Activated CD4-positive, CD25-positive, alpha-beta regulatory T cell treated with anti-CD3 and anti-CD28 coated beads, Interleukin-2, amount 50 U/mL, for 16 hours (primary cell): ENCODE measurements around the gene MAP3K21.

ENCODE experiments used
- DNase-seq: peaks from one replicate; pipeline ENCODE4 v3.0.0-alpha.2; 2020; ENCODE audit warnings: low read depth, low spot score

MAP3K21 gene

DNA sequence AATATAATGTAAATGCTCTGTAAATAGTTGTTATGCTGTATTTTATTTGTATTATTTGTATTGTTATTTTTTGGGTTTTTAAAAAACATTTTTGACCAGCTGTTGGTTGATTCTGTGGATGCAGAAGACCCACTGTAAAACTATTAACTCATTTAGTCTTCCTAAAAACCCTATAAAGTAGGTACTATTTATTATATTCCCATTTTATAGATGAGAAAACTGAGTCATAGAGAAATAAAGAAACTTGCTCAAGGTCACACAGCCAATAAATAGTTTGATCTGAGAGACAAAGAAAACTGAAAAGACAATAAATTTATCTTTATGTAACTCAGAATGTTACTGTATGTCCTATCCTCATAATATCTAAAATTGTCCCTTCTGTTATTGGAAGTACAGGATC, 1.2 kb upstream of the MAP3K21 start:
- DNase-seq: no peak

DNA sequence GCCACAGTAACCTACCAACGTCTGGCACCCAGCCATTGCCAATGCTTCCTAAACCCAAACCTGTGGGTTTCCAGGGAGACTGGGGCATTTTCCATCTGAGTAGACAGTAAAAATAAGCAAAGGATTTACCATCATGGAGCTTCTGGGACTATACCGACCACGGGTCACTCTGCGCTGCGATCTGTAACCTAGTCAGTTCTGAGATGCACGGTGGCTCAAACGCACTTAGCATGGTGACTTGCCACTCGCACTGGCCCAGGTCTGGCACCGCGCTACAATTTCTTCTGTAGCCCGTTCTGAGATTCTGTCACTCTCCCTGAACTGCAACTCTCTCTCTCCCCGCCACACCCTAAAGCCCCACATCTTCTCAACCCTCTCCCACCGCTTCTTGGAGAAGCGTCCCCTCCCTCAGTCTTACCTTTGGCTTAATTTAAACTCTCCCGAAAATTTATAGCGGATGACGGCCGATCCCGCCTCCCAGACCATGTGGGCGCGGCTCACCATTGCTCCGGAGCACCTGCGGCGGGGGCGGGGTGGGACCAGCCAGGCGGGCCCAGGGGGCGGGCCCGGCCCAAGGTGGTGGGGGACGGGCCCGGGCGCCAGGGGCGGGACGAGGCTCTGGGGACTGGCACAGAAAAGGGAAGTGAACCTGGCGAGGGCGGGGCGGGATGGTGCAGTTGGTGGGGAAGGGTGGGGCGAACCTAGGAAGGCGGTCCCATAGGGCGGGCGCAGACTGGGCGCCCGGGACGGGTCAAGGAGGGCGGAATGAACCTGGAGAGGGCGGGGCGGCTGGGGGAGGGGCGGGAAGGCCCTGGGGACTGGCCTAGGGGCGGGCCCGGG, 493 bp upstream of the MAP3K21 start:
- DNase-seq: peak; percentile 54

DNA sequence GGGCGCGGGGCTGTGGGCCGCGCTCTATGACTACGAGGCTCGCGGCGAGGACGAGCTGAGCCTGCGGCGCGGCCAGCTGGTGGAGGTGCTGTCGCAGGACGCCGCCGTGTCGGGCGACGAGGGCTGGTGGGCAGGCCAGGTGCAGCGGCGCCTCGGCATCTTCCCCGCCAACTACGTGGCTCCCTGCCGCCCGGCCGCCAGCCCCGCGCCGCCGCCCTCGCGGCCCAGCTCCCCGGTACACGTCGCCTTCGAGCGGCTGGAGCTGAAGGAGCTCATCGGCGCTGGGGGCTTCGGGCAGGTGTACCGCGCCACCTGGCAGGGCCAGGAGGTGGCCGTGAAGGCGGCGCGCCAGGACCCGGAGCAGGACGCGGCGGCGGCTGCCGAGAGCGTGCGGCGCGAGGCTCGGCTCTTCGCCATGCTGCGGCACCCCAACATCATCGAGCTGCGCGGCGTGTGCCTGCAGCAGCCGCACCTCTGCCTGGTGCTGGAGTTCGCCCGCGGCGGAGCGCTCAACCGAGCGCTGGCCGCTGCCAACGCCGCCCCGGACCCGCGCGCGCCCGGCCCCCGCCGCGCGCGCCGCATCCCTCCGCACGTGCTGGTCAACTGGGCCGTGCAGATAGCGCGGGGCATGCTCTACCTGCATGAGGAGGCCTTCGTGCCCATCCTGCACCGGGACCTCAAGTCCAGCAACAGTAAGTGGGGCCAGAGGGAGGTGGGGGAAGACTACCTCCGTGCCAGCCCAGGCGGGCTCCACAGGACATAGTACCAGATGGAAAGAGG, 808 bp downstream of the MAP3K21 start:
- no peak for DNase-seq

DNA sequence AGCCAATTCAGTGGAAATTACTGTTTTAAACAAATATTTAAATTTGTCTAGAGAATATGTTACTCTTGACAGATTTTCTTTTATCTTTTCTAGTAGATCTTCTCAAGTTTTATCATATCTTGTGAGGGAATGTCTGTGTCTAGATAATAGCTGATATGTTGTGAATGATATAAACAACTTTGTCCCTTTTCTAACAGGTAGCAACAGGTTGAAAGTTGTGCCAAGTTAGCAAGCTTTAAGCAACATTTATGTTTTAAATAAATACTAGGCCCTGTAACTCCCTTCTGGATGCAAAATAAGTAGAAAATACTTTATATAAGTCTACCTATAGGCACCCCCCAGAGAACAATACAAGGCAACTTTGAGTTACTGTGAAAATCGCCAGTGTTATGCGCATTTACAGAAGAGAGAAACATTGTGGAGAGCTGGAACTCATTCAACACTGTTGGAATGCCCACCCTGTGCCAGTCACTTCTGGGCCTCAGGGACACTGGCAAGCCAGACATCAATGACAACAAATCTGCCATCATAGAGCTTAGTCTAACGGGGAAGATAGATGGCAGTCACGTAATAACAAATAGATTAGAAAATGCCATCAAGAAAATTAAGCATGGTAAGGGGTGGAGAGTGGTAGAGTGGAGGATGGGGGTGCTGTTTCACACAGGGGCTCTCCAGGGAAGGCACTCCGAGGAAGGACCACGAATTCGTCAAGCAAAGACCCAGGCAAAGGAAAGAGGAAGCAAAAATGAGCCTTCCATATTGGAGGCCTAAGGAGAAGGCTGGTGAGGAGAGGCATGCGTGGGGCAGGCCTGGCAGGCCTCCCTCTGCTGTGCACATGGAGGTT, 4.4 kb downstream of the MAP3K21 start:
- DNase-seq: no peak

DNA sequence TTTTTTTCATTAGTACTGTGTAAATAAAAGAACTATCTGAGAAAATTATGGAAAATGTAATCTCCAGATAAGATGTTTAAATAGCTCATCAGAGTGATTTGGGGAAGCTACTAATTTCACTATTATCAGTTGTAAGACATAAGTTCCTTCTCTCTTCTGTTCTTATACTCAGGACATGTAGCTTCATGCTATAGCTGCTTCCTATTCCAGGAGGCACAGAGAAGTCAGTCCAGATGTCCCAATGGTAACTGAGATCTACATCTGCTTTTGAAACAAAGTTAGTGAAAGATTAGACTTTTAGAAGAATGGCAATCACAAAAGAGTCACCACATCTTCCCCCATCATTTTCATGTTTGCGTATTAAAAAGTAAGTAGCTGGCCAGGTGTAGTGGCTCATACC, 5.6 kb downstream of the MAP3K21 start:
- DNase-seq: no peak

DNA sequence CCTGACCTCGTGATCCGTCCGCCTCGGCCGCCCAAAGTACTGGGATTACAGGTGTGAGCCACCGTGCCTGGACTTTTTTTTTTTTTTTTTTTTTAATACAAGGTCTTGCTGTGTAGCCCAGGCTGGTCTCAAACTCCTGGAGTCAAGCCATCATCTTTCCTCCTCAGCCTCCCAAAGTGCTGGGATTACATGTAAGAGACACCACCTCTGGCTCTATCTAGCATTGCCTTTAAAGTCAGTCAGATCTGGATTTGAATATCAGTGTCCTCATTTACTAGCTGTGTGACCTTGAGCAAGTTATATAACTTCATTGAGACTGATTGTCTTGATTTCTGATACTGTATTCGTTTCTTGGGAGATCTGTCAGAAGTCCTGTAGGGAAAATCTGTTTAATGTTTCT, 6.6 kb downstream of the MAP3K21 start:
- DNase-seq: no peak

DNA sequence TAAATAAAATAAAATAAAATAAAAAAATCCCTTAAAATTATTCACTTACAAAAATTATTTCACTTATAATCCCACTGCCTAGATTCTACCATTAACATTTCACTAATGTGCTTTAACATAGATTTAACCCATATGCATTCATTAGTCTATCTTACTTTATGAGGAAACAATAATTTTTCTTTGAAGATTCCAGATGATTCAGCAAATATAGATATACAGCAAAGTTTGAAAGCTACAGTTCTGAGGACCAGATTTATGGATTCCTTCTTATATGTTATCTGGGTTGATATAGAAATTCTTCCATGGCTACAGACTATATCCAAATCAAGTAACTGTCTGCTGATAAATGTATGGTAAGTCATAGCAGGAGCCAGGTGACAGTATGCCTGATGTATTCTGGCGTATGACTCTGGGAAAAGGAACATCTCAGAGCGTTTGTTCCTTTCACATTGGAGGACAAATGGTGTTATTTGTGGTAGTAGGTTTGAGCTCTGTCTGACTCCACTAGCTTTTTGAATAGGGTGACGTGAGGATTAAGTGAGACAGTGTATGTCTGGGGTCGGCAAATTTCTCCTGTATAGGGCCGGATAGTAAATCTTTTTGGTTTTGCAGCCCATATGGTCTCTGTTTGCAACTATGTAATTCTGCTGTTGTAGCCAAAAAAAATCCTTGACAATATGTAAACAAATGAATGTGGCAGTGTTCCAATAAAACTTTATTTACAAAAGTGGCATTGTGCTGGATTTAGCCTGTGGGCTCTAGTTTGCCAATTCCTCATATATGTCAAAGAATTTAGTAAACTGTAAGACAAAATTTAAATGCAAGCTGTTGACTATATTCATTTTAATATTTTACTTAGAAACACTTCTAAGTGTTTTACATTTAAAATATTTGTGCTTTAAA, 9.3 kb downstream of the MAP3K21 start:
- DNase-seq: no peak

DNA sequence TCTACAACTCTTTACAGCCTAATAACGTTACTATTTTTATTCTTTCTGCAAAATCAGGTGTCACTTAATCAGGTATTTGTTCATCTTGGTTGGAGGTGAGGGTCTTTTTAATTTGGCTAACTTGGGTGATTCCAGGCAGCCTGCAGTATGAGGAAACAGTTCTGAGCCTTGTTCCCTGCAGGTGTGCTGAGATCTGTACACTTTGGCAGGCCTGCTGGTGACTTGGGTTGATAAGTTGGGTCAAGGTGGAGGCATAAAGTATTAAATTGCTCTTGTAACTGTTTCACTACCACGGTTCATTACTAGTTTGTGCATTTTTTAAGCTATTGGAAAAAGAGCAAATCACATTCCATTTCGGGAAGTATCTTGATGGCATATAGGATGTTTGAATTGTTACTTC, 10.0 kb downstream of the MAP3K21 start:
- DNase-seq: no peak

DNA sequence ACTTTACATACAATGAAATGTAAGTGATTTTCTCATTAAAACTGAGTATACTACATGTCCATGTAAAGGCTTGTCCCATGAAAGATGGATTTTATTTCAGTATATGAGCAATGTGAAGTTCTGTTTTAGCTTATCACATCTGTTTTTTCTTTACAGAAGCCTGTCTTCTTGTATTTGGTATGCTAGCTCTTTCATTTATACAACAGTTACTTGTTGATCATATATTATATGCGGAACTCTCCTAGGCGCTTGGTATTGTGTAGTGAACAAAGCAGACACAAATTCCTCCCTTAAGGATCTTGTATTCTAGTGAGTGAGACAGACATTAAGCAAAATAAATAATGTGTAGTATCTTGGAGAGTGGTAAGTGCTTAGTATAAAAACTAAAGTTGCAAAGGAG, 10.6 kb downstream of the MAP3K21 start:
- DNase-seq: no peak

DNA sequence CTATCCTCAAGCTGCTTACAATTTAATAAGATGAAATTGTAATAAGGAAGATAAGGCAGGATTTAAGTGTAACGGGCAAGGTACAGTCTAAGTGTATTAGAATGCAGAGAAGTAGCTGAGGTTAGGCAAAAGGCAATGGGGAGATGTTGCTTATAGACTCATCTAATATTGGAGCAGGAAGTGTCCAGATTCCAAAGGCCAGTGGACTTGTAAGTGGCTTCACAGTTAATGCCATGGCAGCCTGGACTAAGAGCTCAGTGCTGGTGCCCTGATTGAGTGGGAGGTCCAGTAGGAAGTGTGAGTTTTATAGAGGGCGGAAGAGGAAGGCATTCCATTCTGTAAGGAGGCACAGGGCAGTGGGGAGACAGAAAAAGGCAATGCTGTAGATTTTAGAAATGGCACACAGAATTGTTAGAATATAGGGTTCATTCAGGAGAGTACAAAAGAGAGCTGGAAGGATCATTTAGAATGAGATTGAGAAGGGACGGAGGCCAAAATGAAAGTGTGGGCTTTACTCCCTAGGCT, 12.6 kb downstream of the MAP3K21 start:
- DNase-seq: no peak

DNA sequence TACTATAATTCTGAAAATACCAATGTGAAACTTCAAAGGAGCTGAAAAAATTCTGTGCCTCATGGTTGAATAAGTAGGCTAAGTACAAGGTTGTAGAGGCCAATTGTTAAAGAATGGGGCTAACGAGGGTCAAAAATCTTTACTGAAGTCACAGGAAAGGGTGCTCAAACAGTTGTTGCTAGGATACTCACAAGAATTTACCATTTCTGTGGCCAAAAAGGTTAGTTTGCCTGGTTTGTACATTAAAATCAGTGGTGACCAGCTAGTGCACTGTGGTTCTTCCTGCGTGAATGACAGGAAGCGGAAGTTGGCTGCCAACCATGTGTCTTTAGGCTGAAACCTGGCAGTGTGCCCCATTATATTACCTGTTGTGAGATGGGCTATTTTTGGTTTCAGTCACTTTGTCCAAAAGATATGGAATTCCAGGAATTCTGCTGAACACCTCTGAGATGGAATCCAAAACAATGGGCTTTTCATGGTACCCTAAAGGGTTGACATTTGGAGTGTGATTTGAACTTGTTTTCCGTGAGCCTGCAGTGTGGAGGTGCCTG, 13.5 kb downstream of the MAP3K21 start:
- no peak for DNase-seq

DNA sequence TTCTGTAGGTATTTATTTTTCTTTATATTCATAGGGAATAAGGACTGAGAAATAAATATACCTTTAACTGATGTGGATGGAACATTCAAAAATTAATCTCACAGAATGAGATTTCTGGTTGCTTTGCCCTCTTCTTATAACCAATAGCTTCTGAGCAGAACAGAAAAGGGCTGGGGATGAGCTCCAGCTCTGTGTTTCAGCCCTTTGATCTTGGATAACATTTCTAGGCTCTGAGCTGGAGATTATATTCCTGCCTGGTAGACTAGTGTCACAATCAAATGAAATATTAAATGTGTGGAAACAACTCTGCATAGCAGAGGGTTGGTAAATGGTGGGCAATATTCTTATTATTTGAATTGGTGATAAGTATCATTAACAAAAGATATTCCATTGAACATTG, 14.6 kb downstream of the MAP3K21 start:
- no peak for DNase-seq

DNA sequence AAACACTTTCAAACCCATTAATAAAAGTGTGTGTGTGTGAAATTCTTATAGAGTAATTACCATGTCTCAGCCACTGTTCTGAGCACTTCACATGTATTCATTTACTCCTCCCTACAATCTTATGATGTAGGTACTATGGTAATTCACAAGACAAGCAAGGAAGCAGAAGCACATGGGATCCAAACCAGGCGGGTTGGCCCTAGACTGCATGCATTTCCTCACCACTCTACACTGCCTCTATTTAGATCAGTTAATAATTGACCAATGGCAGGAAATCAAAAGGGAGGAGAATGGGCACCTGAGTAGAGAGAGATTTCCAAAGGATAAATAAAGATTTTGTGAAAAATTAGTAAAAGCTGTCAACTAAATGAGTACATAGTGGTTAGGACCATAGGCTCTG, 15.7 kb downstream of the MAP3K21 start:
- DNase-seq: no peak

DNA sequence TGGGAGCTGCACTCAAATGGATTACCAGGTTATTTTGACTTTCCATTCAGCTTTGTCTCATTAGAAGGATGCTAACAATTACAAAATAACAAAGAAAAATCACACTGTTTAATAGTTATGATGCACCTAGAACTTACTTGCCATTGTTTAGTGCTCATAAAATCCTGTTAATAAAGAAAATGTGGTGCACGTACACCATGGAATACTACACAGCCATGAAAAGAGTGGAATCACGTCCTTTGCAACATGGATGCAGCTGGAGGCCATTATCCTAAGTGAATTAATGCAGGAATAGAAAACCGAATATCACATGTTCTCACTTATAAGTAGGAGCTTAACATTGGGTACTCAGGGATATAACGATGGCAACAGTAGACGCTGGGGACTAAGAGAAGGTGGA, 19.8 kb downstream of the MAP3K21 start:
- no peak for DNase-seq

DNA sequence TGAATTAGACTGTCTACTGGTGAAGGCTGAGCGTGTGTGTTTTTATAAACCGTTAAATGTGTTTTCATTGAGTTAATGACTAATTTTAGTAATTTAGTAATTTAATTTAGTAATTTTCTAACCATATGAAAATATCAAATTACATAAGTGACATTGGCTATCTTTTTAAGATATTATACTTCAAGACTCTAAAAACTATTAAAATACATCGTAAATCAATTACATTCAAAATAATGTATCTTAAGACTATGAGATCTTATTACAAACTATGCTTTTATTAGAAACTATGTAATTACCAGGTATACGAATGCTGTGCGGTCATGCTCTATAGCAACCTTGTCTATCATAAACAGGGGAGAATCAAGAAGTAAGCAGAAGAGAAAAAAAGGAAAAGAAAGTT, 21.6 kb downstream of the MAP3K21 start:
- no peak for DNase-seq

DNA sequence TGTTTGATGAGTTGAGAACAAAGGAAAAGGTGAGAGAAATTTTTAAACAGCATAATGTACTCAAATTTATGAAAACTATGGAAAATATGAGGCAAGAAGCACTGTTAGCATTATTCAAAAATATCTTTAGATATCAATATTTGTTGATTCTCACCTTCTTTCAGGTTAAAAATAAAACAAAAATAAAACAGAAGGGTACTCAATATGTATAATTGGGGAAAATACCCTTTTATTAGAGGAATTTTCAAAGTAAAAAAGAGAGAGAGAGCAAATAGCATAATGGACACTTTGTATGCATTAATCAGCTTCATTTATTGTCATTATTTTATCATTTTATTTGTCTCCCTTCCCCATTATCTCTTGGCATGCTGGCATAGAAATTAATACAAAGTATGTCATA, 27.5 kb downstream of the MAP3K21 start:
- no peak for DNase-seq

DNA sequence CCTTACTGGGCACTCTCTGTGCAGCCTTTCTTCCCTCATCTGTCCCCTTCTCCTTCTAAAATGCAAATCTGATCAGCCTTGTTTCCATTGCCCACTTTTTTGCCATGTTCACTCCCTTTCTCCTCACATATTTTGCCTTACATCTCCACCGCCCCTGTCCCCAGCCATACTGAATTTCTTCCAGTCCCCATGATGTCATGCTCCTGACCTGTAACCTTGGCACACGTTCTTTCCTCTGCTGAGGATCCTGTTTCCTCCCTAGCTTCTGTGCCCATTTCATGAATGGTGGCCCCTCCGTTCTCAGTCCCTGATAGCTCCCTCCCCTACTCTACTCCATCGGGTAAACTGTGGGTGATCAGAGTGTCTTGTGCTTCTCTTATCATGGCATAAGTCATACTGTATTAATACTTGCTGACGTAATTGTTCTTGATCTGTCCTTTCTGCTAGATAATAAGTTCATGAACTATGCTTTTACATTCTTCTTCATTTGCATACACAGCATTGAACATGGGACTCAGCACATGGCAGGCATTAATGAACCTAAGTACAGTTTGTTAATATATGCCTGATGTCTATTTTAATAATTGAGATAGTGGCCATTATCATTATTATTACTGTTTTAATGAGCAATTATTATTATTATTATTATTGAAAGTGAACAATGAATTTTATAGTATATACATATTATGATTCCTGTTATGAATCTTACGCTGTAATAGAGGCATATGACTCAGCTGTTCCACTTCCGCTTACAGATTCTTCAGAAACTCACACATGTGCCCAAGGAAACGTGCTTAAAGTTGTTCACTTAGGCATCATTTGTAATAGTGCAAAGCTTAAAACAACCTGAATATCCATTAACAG, 28.5 kb downstream of the MAP3K21 start:
- no peak for DNase-seq

DNA sequence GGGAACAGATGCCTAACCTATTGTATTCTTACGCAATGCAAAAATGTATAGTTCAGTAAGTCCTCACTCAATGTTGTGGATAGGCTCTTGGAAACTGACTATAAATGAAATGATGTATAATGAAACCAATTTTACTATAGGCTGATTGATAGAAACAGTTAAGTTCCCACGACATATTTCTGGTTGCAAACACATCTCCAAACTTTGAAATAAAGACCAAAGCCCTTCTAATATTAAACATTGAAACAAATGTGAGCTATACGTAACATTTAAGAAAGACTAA, 29.1 kb downstream of the MAP3K21 start:
- no peak for DNase-seq

DNA sequence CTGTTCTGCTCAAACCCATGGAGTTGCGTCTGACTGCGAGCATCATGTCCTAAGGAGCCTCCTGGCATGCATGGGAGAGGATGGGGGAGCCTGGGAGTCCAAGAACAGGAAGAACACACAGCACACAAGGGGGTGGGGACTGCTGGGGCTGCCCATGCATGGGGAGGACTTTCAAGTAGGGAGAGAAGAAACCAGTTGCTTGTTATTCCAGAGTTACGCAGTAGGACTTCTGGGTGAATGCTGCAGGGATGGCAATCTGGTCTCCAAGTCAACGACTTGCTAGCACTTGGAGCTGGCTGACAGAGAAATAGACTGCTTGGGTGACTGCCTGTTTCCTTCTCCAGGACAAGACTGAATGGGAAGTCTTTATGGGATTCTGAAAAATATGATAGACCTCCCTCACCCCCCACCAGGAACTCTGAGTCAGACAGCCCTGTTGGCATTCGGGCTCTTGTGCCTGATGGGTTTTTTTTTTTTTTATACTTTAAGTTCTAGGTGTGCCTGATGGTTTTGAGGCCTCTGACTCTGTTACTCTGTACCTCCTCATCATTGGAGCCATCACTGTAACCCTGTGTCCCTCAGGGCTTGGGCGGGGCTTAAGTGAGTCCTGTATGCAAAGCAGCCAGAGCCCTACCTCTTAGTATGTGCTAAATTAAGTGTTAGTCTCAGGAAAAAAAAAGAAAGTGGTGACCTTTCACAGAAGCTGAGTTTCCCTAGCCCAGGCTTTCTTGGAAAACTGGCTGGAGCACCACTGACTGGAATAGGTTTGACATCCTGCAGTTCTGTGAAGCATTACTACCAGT, 30.3 kb downstream of the MAP3K21 start:
- no peak for DNase-seq
